ENCODE data around the gene DEFB132. TPM values are rescaled to one million over a fixed set of nuclear protein-coding genes. Genes with fewer than 3 reads are reported as not detected.
A peak's percentile ranks its signal among the peaks of the same experiment; 100 is the strongest.

Gene DEFB132
- polyA plus RNA-seq, 4 donors = 0.03 TPM; not detected in 3

DNA sequence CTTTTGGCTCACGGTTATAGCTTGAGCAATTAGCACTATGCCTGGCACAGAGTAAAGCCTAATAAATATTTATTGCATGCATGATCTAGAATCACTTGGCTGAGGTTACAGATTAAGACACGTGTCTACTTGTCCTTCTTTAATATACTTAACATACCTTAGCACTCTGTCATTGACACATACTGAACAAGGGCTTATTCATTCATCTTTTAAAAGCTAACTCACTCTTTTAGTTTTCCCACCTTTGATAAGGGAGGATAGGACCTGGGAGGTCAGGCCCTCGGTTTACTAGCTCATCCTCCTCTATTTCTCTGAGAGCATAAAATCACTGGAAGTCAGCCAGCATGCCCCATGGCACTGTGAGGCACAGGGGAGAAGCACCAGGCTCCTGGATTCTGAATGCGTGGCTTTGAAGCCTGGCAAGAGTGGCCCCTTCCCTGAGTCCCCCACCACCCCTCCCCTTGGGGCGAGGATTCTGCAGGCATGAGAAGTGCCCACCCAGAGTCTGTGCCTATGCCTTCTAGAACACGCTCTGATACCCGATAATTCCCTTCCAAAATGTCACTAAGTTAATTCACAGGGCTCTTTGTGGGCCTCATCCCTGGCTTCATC is 51.0 kb downstream of the DEFB132 start:
- H3K9me3 ChIP-seq (ENCODE audit: control insufficient read depth in 2 of 2, insufficient read depth in 1 of 2, low read depth in 1 of 2, low read length in 1 of 2) = no peaks in the 10 kb centered on the region
- DNase-seq (peak in 1 of 2 donors; percentile 32), FAIRE-seq (no peak)
- H3K4me3 ChIP-seq (ENCODE audit: low read depth in 1 of 3, low read length in 3 of 3) = no peak overlapping the region
- H3K27me3 ChIP-seq (ENCODE audit: control insufficient read depth in 3 of 3, insufficient read depth in 3 of 3, low read length in 3 of 3) = no peaks in the 10 kb centered on the region
- H3K27ac ChIP-seq (ENCODE audit: low read depth in 1 of 3, low read length in 2 of 3) = peak overlapping the region in 1 of 3 donors; percentile 92
- H3K36me3 ChIP-seq (ENCODE audit: control insufficient read depth in 3 of 3, insufficient read depth in 2 of 3, low read depth in 1 of 3, low read length in 3 of 3) = no peaks in the 10 kb centered on the region
- 43 to 59% (median 47%) methylated on average over 7 of the region's 7 CpGs for WGBS, 3 donors
- H3K4me1 ChIP-seq (ENCODE audit: control insufficient read depth in 3 of 3, insufficient read depth in 2 of 3, low read depth in 1 of 3, low read length in 2 of 3) = no peaks in the 10 kb centered on the region

DNA sequence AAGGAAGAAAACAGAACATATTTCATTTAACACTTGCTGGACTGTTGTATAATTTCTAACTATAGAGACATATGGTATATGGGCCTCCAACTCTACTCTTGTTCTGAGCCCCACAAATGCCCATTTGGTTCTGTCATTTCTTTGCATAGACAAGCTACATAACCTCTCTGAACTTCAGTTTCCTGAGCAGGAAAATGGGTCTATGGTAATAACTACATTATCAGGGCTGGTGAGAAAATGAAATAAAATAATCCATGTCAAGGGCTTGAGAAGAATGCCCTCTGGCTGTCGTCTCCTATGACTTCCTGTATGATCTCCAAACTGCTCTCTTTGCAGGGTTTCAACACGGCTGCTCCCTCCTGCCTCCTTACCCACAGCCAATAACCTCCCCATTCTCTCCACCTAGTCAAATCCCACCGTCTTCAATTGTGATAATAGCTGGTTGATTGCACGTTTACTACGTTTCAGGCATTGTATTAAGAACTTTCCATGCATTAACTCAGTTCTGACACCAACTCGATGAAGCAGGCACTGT is 51.8 kb downstream of the DEFB132 start:
- H3K4me3 ChIP-seq (ENCODE audit: low read depth in 1 of 3, low read length in 3 of 3) = peak overlapping the region in 1 of 3 donors; percentile 36
- DNase-seq = no peak

DNA sequence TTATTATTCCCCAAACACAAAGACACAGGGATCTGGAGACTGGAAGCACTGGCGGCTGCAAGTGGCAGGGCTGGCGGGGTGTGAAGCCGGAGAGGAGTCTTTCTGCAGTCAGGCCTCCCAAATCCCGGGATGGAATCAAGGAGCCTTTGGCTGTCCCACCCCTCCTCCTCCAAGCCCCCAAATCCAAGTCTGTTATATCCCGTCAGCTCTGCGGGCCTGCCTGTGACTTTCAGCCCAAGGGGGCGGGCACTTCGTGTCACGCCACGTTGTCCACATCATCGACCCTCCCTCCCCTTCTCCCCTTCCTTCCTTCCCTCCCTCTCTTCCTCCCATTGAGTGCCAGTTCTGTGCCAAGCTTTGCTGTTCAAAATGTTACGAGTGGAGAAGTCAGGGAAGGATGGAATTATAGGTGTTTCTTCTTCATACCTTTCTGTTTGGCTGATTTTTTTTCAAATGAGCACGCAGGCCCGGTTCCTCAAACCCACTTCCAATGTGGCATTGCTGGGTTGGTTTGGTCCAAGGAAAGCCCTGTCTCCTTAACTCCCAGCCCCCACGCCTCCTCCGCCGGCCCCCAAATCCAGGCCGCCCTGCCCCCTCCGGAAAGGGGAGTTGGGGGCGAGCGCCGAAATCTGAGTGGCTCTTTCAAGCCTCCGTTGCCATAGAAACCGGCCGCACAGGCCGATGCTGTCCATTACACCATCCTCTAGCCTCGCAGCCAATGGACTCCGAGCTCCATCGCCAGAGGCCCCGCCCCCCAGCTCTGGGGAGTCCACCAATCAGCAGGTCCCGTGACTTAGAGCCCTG is 52.5 kb downstream of the DEFB132 start:
- Histone ChIP-seq H3K9me3 (ENCODE audit: control insufficient read depth in 2 of 2, insufficient read depth in 1 of 2, low read depth in 1 of 2, low read length in 1 of 2) (no peaks in the 10 kb centered on the region), H3K4me1 (ENCODE audit: control insufficient read depth in 3 of 3, insufficient read depth in 2 of 3, low read depth in 1 of 3, low read length in 2 of 3) (no peaks in the 10 kb centered on the region), H3K36me3 (ENCODE audit: control insufficient read depth in 3 of 3, insufficient read depth in 2 of 3, low read depth in 1 of 3, low read length in 3 of 3) (no peaks in the 10 kb centered on the region), H3K27ac (ENCODE audit: low read depth in 1 of 3, low read length in 2 of 3) (peak overlapping the region in 2 of 3 donors; percentile 76 to 92), H3K4me3 (ENCODE audit: low read depth in 1 of 3, low read length in 3 of 3) (peak overlapping the region in 2 of 3 donors; percentile 2 to 36), H3K27me3 (ENCODE audit: control insufficient read depth in 3 of 3, insufficient read depth in 3 of 3, low read length in 3 of 3) (no peaks in the 10 kb centered on the region)
- 9 to 29% (median 23%) methylated on average over 31 of the region's 31 CpGs for WGBS, 3 donors
- peak; percentile 67 to 93 for DNase-seq
- no peak for FAIRE-seq

More for the DNA sequence above, 51.8 kb downstream of the DEFB132 start:
- no peaks in the 10 kb centered on the region for H3K36me3 ChIP-seq (ENCODE audit: control insufficient read depth in 3 of 3, insufficient read depth in 2 of 3, low read depth in 1 of 3, low read length in 3 of 3)
- 13 to 39% (median 37%) methylated on average over 6 of the region's 6 CpGs for WGBS, 3 donors
- no peaks in the 10 kb centered on the region for H3K4me1 ChIP-seq (ENCODE audit: control insufficient read depth in 3 of 3, insufficient read depth in 2 of 3, low read depth in 1 of 3, low read length in 2 of 3)
- H3K27me3 ChIP-seq (ENCODE audit: control insufficient read depth in 3 of 3, insufficient read depth in 3 of 3, low read length in 3 of 3) = no peaks in the 10 kb centered on the region
- H3K9me3 ChIP-seq (ENCODE audit: control insufficient read depth in 2 of 2, insufficient read depth in 1 of 2, low read depth in 1 of 2, low read length in 1 of 2) = no peaks in the 10 kb centered on the region
- peak overlapping the region in 2 of 3 donors; percentile 76 to 92 for H3K27ac ChIP-seq (ENCODE audit: low read depth in 1 of 3, low read length in 2 of 3)
- no peak for FAIRE-seq

DNA sequence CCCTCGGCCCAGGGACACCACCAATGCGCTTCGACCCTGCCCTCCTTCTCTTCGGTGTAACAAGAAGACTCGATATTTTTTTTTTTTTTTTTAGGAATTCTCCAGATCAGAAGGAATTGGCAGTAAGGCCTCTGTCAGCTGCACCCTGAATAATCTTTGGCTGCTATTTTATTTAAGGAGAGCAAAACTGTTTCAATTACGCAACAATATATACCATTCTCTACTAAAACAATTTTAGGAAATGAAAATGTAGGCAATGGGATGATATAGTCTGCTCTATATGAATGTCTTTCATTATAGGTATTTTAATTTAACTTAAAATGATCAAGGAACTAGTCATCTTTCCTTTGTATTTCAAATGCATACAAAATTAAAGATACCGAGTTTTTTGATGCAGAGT is 53.1 kb downstream of the DEFB132 start:
- Histone ChIP-seq H3K27me3 (ENCODE audit: control insufficient read depth in 3 of 3, insufficient read depth in 3 of 3, low read length in 3 of 3) (no peaks in the 10 kb centered on the region), H3K36me3 (ENCODE audit: control insufficient read depth in 3 of 3, insufficient read depth in 2 of 3, low read depth in 1 of 3, low read length in 3 of 3) (no peaks in the 10 kb centered on the region), H3K27ac (ENCODE audit: low read depth in 1 of 3, low read length in 2 of 3) (peak overlapping the region in 1 of 3 donors; percentile 33), H3K9me3 (ENCODE audit: control insufficient read depth in 2 of 2, insufficient read depth in 1 of 2, low read depth in 1 of 2, low read length in 1 of 2) (no peaks in the 10 kb centered on the region), H3K4me3 (ENCODE audit: low read depth in 1 of 3, low read length in 3 of 3) (peak overlapping the region in 1 of 3 donors; percentile 36), H3K4me1 (ENCODE audit: control insufficient read depth in 3 of 3, insufficient read depth in 2 of 3, low read depth in 1 of 3, low read length in 2 of 3) (no peaks in the 10 kb centered on the region)
- no peak for DNase-seq
- no peak for FAIRE-seq
- WGBS, 3 donors = 10 to 23% (median 20%) methylated on average over 7 of the region's 7 CpGs

Other genes with a start within 250 kb of the DEFB132 start
- gene DEFB125, start 170.1 kb upstream of the DEFB132 start, polyA plus RNA-seq = not detected
- not detected for gene DEFB126, start 115.1 kb upstream of the DEFB132 start, polyA plus RNA-seq
- not detected for gene DEFB127, start 100.3 kb upstream of the DEFB132 start, polyA plus RNA-seq
- not detected for gene DEFB128, start 68.0 kb upstream of the DEFB132 start, polyA plus RNA-seq
- gene DEFB129, start 30.5 kb upstream of the DEFB132 start, polyA plus RNA-seq = not detected
- gene C20orf96, start 33.0 kb downstream of the DEFB132 start, polyA plus RNA-seq = 1 to 10 TPM; 3.5 to 8.7 (median 6.7) TPM
- gene ZCCHC3, start 39.8 kb downstream of the DEFB132 start, polyA plus RNA-seq = 10 to 100 TPM in 3 of 4 donors, 1 to 10 TPM in 1; 8.9 to 27.0 (median 12.3) TPM
- 1 to 10 TPM in 3 of 4 donors, under 1 TPM in 1; 0.81 to 9.7 (median 2.0) TPM for gene SOX12, start 67.8 kb downstream of the DEFB132 start, polyA plus RNA-seq
- 10 to 100 TPM in 2 of 4 donors, 1 to 10 TPM in 1, under 1 TPM in 1; 0.67 to 15.4 (median 9.6) TPM for gene NRSN2, start 89.4 kb downstream of the DEFB132 start, polyA plus RNA-seq
- 10 to 100 TPM in 1 of 4 donors, 1 to 10 TPM in 3; 1.2 to 41.7 (median 3.2) TPM for gene TRIB3, start 123.0 kb downstream of the DEFB132 start, polyA plus RNA-seq
- gene RBCK1, start 150.6 kb downstream of the DEFB132 start, polyA plus RNA-seq = 100 to 1,000 TPM in 3 of 4 donors, 10 to 100 TPM in 1; 74.8 to 176 (median 158) TPM
- gene TBC1D20, start 204.8 kb downstream of the DEFB132 start, polyA plus RNA-seq = 10 to 100 TPM; 13.1 to 28.7 (median 14.8) TPM